HepG2 (cell line): ENCODE results near the gene ZNF365. TPM values are rescaled to one million over a fixed set of nuclear protein-coding genes. Genes with fewer than 3 reads are reported as not detected.
"Not testable (repeated sequence)": the region's sequence is repeated elsewhere in the genome, so short reads cannot be mapped to it uniquely, and the experiment has no call there.

Experiments
- ATAC-seq: fragments of 200-7000 bp; cut with Tn5 transposase; 3 replicates; pipeline ENCODE4 v1.9.1; 2020; ENCODE audit warnings: mild to moderate bottlenecking, moderate library complexity
- BruUV-seq: library from RNA; stranded (reverse); fragments of 400-500 nt; replicated peaks from 2 replicates; lab custom pipeline; 2021; lab: Mats Ljungman, UMichigan
- CTCF ChIA-PET: fragments of 300-600 bp; formaldehyde crosslinking; extraction: SDS; loops from one replicate; lab custom pipeline; 2021; ENCODE audit warnings: low total read pairs, inconsistent platforms, low intra/inter-chr PET ratio; lab: Yijun Ruan, JAX
- POLR2A ChIA-PET: fragments of 350-600 bp; sonication (Branson Sonifier 250); formaldehyde crosslinking; loops from one replicate; lab custom pipeline; 2020; ENCODE audit warnings: antibody characterized with exemption, inconsistent platforms; lab: Yijun Ruan, JAX
- DNase-seq: peaks from one replicate; pipeline ENCODE4 v3.0.0-alpha.2; 2015; ENCODE audit warnings: low spot score
- FAIRE-seq: peaks from 3 replicates; lab custom pipeline; 2011; peaks lifted over from hg19 to GRCh38; lab: Jason Lieb, UNC
- H2AFZ ChIP-seq: one replicate; pipeline ENCODE4 v1.6.1; 2011; ENCODE audit warnings: low read length, inconsistent platforms
- H3K27ac ChIP-seq: fragments of 300-600 bp; 3 replicates; pipeline ENCODE4 v1.8.0; 2011; ENCODE audit warnings: mixed run types, mild to moderate bottlenecking, mixed read lengths, low read length, inconsistent platforms; ENCODE audit not compliant: insufficient read depth; ENCODE audit errors: extremely low read length
- H3K27me3 ChIP-seq, 2 experiments: fragments of 200-600 bp in 1 of 2; 2 replicates in 1 of 2; 3 replicates in 1 of 2; pipeline versions ENCODE4 v1.6.0 to v1.8.0; 2011; ENCODE audit warnings: low read length in 2 of 2, mild to moderate bottlenecking in 2 of 2, moderate library complexity in 2 of 2, inconsistent platforms in 1 of 2; ENCODE audit not compliant: insufficient read depth in 2 of 2, control insufficient read depth in 1 of 2
- H3K36me3 ChIP-seq, 2 experiments: fragments of 200-600 bp in 1 of 2; replicated peaks in 1 of 2; 2 replicates in 1 of 2; 3 replicates in 1 of 2; pipeline versions ENCODE4 v1.5.1 to v1.8.0; 2011; ENCODE audit warnings: low read length in 2 of 2, inconsistent platforms in 1 of 2; ENCODE audit not compliant: insufficient read depth in 2 of 2, control insufficient read depth in 1 of 2
- H3K4me1 ChIP-seq: 2 replicates; pipeline ENCODE4 v1.5.1; 2012; ENCODE audit warnings: low read length, inconsistent platforms; ENCODE audit not compliant: insufficient read depth
- H3K4me2 ChIP-seq: 2 replicates; pipeline ENCODE4 v1.6.0; 2011; ENCODE audit warnings: low read depth, low read length, inconsistent platforms
- H3K4me3 ChIP-seq, 3 experiments: fragments of 200-600 bp in 1 of 3; sonication (generic), shearing (Covaris generic) in 1 of 3; replicated peaks in 1 of 3; 2 replicates each; pipeline ENCODE4 v1.5.1; 2011 to 2016; ENCODE audit warnings: low read length in 3 of 3, inconsistent platforms in 2 of 3, low read depth in 2 of 3, mild to moderate bottlenecking in 2 of 3, control low read depth in 1 of 3, mixed read lengths in 1 of 3; ENCODE audit not compliant: insufficient read depth in 1 of 3
- H3K79me2 ChIP-seq: one replicate; pipeline ENCODE4 v1.6.1; 2011; ENCODE audit warnings: low read length, inconsistent platforms; ENCODE audit not compliant: insufficient read depth
- H3K9ac ChIP-seq: 2 replicates; pipeline ENCODE4 v1.6.0; 2011; ENCODE audit warnings: mild to moderate bottlenecking, low read depth, low read length, inconsistent platforms; ENCODE audit not compliant: insufficient read depth
- H3K9me3 ChIP-seq: 2 replicates; pipeline ENCODE4 v1.5.1; 2012; ENCODE audit warnings: mild to moderate bottlenecking, low read length
- H4K20me1 ChIP-seq: 2 replicates; pipeline ENCODE4 v1.6.0; 2011; ENCODE audit warnings: inconsistent platforms, mild to moderate bottlenecking, low read length, moderate library complexity; ENCODE audit not compliant: insufficient read depth
- FOXP1 ChIP-seq, 2 experiments: fragments of 450-650 bp in 1 of 2; IDR thresholded peaks; 2 replicates each; pipeline ENCODE4 v1.6.1; 2017 to 2018; ENCODE audit warnings: antibody characterized with exemption in 1 of 2
- HNF4A ChIP-seq: sonication (generic); formaldehyde crosslinking; IDR thresholded peaks from 2 replicates; pipeline ENCODE4 v1.4.0; 2020; ENCODE audit warnings: missing genetic modification reagents
- HNF4G ChIP-seq, 2 experiments: sonication (generic) in 1 of 2; formaldehyde crosslinking in 1 of 2; IDR thresholded peaks; 2 replicates each; pipeline versions ENCODE4 v1.4.0 to v1.6.1; 2011 to 2020; ENCODE audit warnings: borderline replicate concordance in 2 of 2, low read depth in 2 of 2, mild to moderate bottlenecking in 2 of 2, low read length in 1 of 2, missing genetic modification reagents in 1 of 2, moderate library complexity in 1 of 2
- WGBS: methylation state at CpG from one replicate; pipeline ENCODE4 v1.1.6; 2017; ENCODE audit warnings: low lambda C conversion rate; 5-methylcytosine and 5-hydroxymethylcytosine counted together
- in situ Hi-C: cut with HindIII; loops from 2 replicates; pipeline ENCODE4 v1.10.0; 2017; ENCODE audit warnings: low pct_unique_long_range_greater_than_20kb; ENCODE audit not compliant: extremely low pct_ligation_motif_present
- intact Hi-C: fragments of 100-400 bp; cut with micrococcal nuclease; formaldehyde crosslinking; loops from one replicate; pipeline ENCODE4 v1.10.0; 2022; ENCODE audit not compliant: unreplicated experiment
- polyA plus RNA-seq, 8 experiments: library from polyadenylated mRNA; depleted of rRNA in 3 of 8; stranded (reverse) in 7 of 8; unstranded in 1 of 8; fragments of >200 nt; fragmentation: Illumina TruSeq in 4 of 8; extraction: Trizol in 4 of 8; gene quantifications; 2 replicates each; pipeline versions ENCODE4 v1.2.1 to v1.2.3, GENCODE V29; 2011 to 2016; ENCODE audit warnings: low read depth in 4 of 8, missing spikeins in 1 of 8, mixed read lengths in 1 of 8; ENCODE audit not compliant: insufficient read depth in 1 of 8
- total RNA-seq, 5 experiments: library from RNA; depleted of rRNA; stranded (reverse); fragments of >200 nt; fragmentation: Illumina TruSeq; extraction: Trizol; gene quantifications; 2 replicates each; pipeline ENCODE4 v1.2.3, GENCODE V29; 2016; ENCODE audit warnings: low read depth in 1 of 5
- TF ChIP-seq, protein P1 (sequence below): sonication (generic); formaldehyde crosslinking; conservative IDR thresholded peaks from 2 replicates; pipeline ENCODE4 v1.4.0; 2020; ENCODE audit warnings: mild to moderate bottlenecking, missing genetic modification reagents, moderate library complexity
- TF ChIP-seq, protein P2 (sequence below): sonication (generic); formaldehyde crosslinking; IDR thresholded peaks from 2 replicates; pipeline ENCODE4 v1.5.1; 2020; ENCODE audit warnings: mild to moderate bottlenecking, missing genetic modification reagents, borderline replicate concordance

The ZNF365 gene
- total and polyA plus RNA-seq, 2 of the 13 experiments (the other 11 are each of a cell fraction or from before 2014, with no cell fraction given) = not detected

GRCh38 chr10:62410934-62411333 is 36.8 kb downstream of the ZNF365 start:
- H4K20me1 ChIP-seq; H3K9ac ChIP-seq; H3K36me3 ChIP-seq; POLR2A ChIA-PET; ATAC-seq; H3K79me2 ChIP-seq; H3K27ac ChIP-seq; H2AFZ ChIP-seq; TF ChIP-seq HNF4G (CRISPR knock-in tag; IDR thresholded peaks at IDR 0.05; ENCODE audit: borderline replicate concordance, low read depth); FOXP1 (IDR thresholded peaks at IDR 0.05): not testable (repeated sequence)
- peaks cover 18% of the 10 kb centered on the region for H3K4me1 ChIP-seq
- TF ChIP-seq, protein P1, sequence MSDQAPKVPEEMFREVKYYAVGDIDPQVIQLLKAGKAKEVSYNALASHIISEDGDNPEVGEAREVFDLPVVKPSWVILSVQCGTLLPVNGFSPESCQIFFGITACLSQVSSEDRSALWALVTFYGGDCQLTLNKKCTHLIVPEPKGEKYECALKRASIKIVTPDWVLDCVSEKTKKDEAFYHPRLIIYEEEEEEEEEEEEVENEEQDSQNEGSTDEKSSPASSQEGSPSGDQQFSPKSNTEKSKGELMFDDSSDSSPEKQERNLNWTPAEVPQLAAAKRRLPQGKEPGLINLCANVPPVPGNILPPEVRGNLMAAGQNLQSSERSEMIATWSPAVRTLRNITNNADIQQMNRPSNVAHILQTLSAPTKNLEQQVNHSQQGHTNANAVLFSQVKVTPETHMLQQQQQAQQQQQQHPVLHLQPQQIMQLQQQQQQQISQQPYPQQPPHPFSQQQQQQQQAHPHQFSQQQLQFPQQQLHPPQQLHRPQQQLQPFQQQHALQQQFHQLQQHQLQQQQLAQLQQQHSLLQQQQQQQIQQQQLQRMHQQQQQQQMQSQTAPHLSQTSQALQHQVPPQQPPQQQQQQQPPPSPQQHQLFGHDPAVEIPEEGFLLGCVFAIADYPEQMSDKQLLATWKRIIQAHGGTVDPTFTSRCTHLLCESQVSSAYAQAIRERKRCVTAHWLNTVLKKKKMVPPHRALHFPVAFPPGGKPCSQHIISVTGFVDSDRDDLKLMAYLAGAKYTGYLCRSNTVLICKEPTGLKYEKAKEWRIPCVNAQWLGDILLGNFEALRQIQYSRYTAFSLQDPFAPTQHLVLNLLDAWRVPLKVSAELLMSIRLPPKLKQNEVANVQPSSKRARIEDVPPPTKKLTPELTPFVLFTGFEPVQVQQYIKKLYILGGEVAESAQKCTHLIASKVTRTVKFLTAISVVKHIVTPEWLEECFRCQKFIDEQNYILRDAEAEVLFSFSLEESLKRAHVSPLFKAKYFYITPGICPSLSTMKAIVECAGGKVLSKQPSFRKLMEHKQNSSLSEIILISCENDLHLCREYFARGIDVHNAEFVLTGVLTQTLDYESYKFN (CRISPR knock-in tag) = peak; percentile 73
- TF ChIP-seq HNF4A (peak; percentile 63), HNF4G (IDR thresholded peaks at IDR 0.05; ENCODE audit: borderline replicate concordance, low read depth, low read length) (0 out of 2 replicates have a peak, but pooled peaks have one; percentile 17), FOXP1 (CRISPR knock-in tag; IDR thresholded peaks at IDR 0.05) (0 out of 2 replicates have a peak, but pooled peaks have one; percentile 7)
- TF ChIP-seq, protein P2, sequence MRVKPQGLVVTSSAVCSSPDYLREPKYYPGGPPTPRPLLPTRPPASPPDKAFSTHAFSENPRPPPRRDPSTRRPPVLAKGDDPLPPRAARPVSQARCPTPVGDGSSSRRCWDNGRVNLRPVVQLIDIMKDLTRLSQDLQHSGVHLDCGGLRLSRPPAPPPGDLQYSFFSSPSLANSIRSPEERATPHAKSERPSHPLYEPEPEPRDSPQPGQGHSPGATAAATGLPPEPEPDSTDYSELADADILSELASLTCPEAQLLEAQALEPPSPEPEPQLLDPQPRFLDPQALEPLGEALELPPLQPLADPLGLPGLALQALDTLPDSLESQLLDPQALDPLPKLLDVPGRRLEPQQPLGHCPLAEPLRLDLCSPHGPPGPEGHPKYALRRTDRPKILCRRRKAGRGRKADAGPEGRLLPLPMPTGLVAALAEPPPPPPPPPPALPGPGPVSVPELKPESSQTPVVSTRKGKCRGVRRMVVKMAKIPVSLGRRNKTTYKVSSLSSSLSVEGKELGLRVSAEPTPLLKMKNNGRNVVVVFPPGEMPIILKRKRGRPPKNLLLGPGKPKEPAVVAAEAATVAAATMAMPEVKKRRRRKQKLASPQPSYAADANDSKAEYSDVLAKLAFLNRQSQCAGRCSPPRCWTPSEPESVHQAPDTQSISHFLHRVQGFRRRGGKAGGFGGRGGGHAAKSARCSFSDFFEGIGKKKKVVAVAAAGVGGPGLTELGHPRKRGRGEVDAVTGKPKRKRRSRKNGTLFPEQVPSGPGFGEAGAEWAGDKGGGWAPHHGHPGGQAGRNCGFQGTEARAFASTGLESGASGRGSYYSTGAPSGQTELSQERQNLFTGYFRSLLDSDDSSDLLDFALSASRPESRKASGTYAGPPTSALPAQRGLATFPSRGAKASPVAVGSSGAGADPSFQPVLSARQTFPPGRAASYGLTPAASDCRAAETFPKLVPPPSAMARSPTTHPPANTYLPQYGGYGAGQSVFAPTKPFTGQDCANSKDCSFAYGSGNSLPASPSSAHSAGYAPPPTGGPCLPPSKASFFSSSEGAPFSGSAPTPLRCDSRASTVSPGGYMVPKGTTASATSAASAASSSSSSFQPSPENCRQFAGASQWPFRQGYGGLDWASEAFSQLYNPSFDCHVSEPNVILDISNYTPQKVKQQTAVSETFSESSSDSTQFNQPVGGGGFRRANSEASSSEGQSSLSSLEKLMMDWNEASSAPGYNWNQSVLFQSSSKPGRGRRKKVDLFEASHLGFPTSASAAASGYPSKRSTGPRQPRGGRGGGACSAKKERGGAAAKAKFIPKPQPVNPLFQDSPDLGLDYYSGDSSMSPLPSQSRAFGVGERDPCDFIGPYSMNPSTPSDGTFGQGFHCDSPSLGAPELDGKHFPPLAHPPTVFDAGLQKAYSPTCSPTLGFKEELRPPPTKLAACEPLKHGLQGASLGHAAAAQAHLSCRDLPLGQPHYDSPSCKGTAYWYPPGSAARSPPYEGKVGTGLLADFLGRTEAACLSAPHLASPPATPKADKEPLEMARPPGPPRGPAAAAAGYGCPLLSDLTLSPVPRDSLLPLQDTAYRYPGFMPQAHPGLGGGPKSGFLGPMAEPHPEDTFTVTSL (CRISPR knock-in tag) = peak; percentile 57; the same call in 1 of the 2 replicates
- TF ChIP-seq, all 625 proteins: peak for 5; not testable (repeated sequence) for 620
- WGBS = 0% methylated on average over 1 of the region's 1 CpG
- in situ Hi-C loops, H3K4me2 ChIP-seq, H3K4me3 ChIP-seq, intact Hi-C loops, H3K27me3 ChIP-seq, CTCF ChIA-PET, BruUV-seq: not testable (repeated sequence)
- H3K9me3 ChIP-seq = peaks cover 17% of the 10 kb centered on the region
- DNase-seq (peak; percentile 4), FAIRE-seq (peak; percentile 37)
